Thymus (tissue), 2 donors: ENCODE measurements around the gene FAM98C. TPM values are rescaled to one million over a fixed set of nuclear protein-coding genes. Genes with fewer than 3 reads are reported as not detected.

Source experiments
- polyA plus RNA-seq: library from polyadenylated mRNA; stranded (reverse); fragments of 200-250 nt; gene quantifications from one replicate; pipeline ENCODE4 v1.2.3, GENCODE V29; 2013
- total RNA-seq: library from RNA; stranded (reverse); fragments of 120-200 nt; gene quantifications from one replicate; pipeline ENCODE4 v1.2.4, GENCODE V29; 2013
- donor health status: healthy.

FAM98C gene
- total and polyA plus RNA-seq, 2 donors, result 12.6 to 22.0 TPM

Other genes starting within 250 kb of the FAM98C start
- 0.24 TPM for gene DPF1, start 178.9 kb upstream of the FAM98C start, total RNA-seq
- 0.09 TPM for gene DPF1, start 178.9 kb upstream of the FAM98C start, polyA plus RNA-seq
- 0.52 TPM for gene PPP1R14A, start 146.7 kb upstream of the FAM98C start, total RNA-seq
- gene PPP1R14A, start 146.7 kb upstream of the FAM98C start, polyA plus RNA-seq, result 59.0 TPM
- gene SPINT2, start 138.5 kb upstream of the FAM98C start, total RNA-seq, result 107 TPM
- 253 TPM for gene SPINT2, start 138.5 kb upstream of the FAM98C start, polyA plus RNA-seq
- gene C19orf33, start 98.8 kb upstream of the FAM98C start, total RNA-seq, result 4.9 TPM
- 93.6 TPM for gene C19orf33, start 98.8 kb upstream of the FAM98C start, polyA plus RNA-seq
- 34.2 TPM for gene YIF1B, start 87.1 kb upstream of the FAM98C start, total RNA-seq
- 46.6 TPM for gene YIF1B, start 87.1 kb upstream of the FAM98C start, polyA plus RNA-seq
- gene KCNK6, start 83.2 kb upstream of the FAM98C start, total RNA-seq, result 3.4 TPM
- 5.2 TPM for gene KCNK6, start 83.2 kb upstream of the FAM98C start, polyA plus RNA-seq
- gene CATSPERG, start 67.3 kb upstream of the FAM98C start, total RNA-seq, result 1.5 TPM
- gene CATSPERG, start 67.3 kb upstream of the FAM98C start, polyA plus RNA-seq, result 5.8 TPM
- 169 TPM for gene PSMD8, start 28.5 kb upstream of the FAM98C start, total RNA-seq
- gene PSMD8, start 28.5 kb upstream of the FAM98C start, polyA plus RNA-seq, result 64.5 TPM
- gene GGN, start 15.1 kb upstream of the FAM98C start, total RNA-seq, result not detected
- gene GGN, start 15.1 kb upstream of the FAM98C start, polyA plus RNA-seq, result 0.07 TPM
- gene SPRED3, start 14.4 kb upstream of the FAM98C start, total RNA-seq, result under 0.01 TPM
- gene SPRED3, start 14.4 kb upstream of the FAM98C start, polyA plus RNA-seq, result 0.27 TPM
- gene RASGRP4, start 23.1 kb downstream of the FAM98C start, total RNA-seq, result 1.1 TPM
- 1.7 TPM for gene RASGRP4, start 23.1 kb downstream of the FAM98C start, polyA plus RNA-seq
- gene RYR1, start 30.6 kb downstream of the FAM98C start, total RNA-seq, result 1.1 TPM
- gene RYR1, start 30.6 kb downstream of the FAM98C start, polyA plus RNA-seq, result 1.8 TPM
- gene MAP4K1, start 214.9 kb downstream of the FAM98C start, total RNA-seq, result 24.6 TPM
- gene MAP4K1, start 214.9 kb downstream of the FAM98C start, polyA plus RNA-seq, result 82.9 TPM
- gene EIF3K, start 216.1 kb downstream of the FAM98C start, total RNA-seq, result 317 TPM
- gene EIF3K, start 216.1 kb downstream of the FAM98C start, polyA plus RNA-seq, result 268 TPM
- 23.8 TPM for gene ACTN4, start 244.6 kb downstream of the FAM98C start, total RNA-seq
- gene ACTN4, start 244.6 kb downstream of the FAM98C start, polyA plus RNA-seq, result 124 TPM